Prostate gland (tissue), 2 donors: ENCODE measurements around the gene PTMA. TPM values are rescaled to one million over a fixed set of nuclear protein-coding genes. Genes with fewer than 3 reads are reported as not detected.

Source experiments
- DNase-seq: peaks from one replicate; pipeline ENCODE4 v3.0.0-alpha.2; 2019; ENCODE audit warnings: low spot score
- H3K27ac ChIP-seq, 2 donors: fragments of 200-600 bp; sonication (generic); 2 replicates each; pipeline ENCODE4 v1.5.1; 2017 to 2019
- H3K27me3 ChIP-seq: fragments of 200-600 bp; sonication (generic); replicated peaks from 2 replicates; pipeline ENCODE4 v1.5.1; 2019; ENCODE audit not compliant: insufficient read depth
- H3K36me3 ChIP-seq, 2 donors: fragments of 200-600 bp; sonication (generic); 1 replicate in 1 of 2; 2 replicates in 1 of 2; pipeline versions ENCODE4 v1.5.1 to v1.8.1; 2017 to 2019
- H3K4me1 ChIP-seq: fragments of 200-600 bp; sonication (generic); replicated peaks from 2 replicates; pipeline ENCODE4 v1.5.1; 2019
- H3K4me3 ChIP-seq, 2 donors: fragments of 200-600 bp; sonication (generic); 2 replicates each; pipeline ENCODE4 v1.5.1; 2017 to 2019
- H3K9me3 ChIP-seq: fragments of 200-600 bp; sonication (generic); 2 replicates; pipeline ENCODE4 v1.5.1; 2017
- CTCF ChIP-seq, 4 experiments: fragments of 200-600 bp in 2 of 4; fragments of 450-650 bp in 2 of 4; sonication (generic) in 2 of 4; IDR thresholded peaks; 1 replicate in 3 of 4; 2 replicates in 1 of 4; pipeline ENCODE4 v1.5.1; 2016 to 2019; ENCODE audit warnings: antibody characterized with exemption in 4 of 4, mild to moderate bottlenecking in 2 of 4, moderate library complexity in 2 of 4
- POLR2A ChIP-seq: fragments of 450-650 bp; IDR thresholded peaks from one replicate; pipeline ENCODE4 v1.6.1; 2016; ENCODE audit warnings: antibody characterized with exemption, mild to moderate bottlenecking
- POLR2AphosphoS5 ChIP-seq: sonication (generic); formaldehyde crosslinking; IDR thresholded peaks from one replicate; pipeline ENCODE4 v1.6.1; 2017; ENCODE audit warnings: antibody characterized with exemption
- WGBS: methylation state at CpG from one replicate; pipeline ENCODE4 v1.1.5; 2018; 5-methylcytosine and 5-hydroxymethylcytosine counted together
- intact Hi-C: fragments of 100-400 bp; cut with DNase I; formaldehyde crosslinking; loops from one replicate; pipeline ENCODE4 v1.14.2; 2022
- total RNA-seq, 2 donors: library from RNA; depleted of rRNA; stranded (reverse); fragments of >200 nt; gene quantifications; one replicate each; pipeline ENCODE4 v1.1.0, GENCODE V29; 2016

PTMA gene
- total RNA-seq, 2 donors from 2014 or later: 418 to 613 TPM

GRCh38 chr2:231714639-231715498, 6.5 kb downstream of the PTMA start:
- no peak overlapping the region for H3K27ac ChIP-seq
- no peaks in the 10 kb centered on the region for H3K27me3 ChIP-seq
- no peaks in the 10 kb centered on the region for H3K36me3 ChIP-seq
- intact Hi-C loops: loop anchor here (1.0 to 2.0 kb wide), 2 partner anchors 37 to 110 kb away; no protein-coding TSS in a partner anchor
- no peak overlapping the region for H3K4me3 ChIP-seq
- WGBS: 48% methylated on average over 12 of the region's 17 CpGs
- peak; percentile 57 for DNase-seq
- no peaks in the 10 kb centered on the region for H3K9me3 ChIP-seq
- TF ChIP-seq CTCF (IDR thresholded peaks at IDR 0.05) (peak; percentile 88 to 97 (median 94)), POLR2AphosphoS5 (no peak)
- peaks cover 5% of the 10 kb centered on the region for H3K4me1 ChIP-seq

GRCh38 chr2:231715499-231715837, 7.1 kb downstream of the PTMA start:
- no peak for TF ChIP-seq POLR2A
- no peak for TF ChIP-seq POLR2AphosphoS5
- no peak for TF ChIP-seq CTCF (IDR thresholded peaks at IDR 0.05)
- 56% methylated on average over 5 of the region's 5 CpGs for WGBS
- no peaks in the 10 kb centered on the region for H3K27me3 ChIP-seq
- H3K4me3 ChIP-seq: no peak overlapping the region
- H3K27ac ChIP-seq: no peak overlapping the region
- H3K4me1 ChIP-seq: peaks cover 5% of the 10 kb centered on the region
- intact Hi-C loops: loop anchor here (1.0 to 2.0 kb wide), 2 partner anchors 37 to 111 kb away; no protein-coding TSS in a partner anchor
- H3K36me3 ChIP-seq: no peaks in the 10 kb centered on the region
- H3K9me3 ChIP-seq: no peaks in the 10 kb centered on the region
- no peak for DNase-seq

GRCh38 chr2:231715988-231716616, 7.8 kb downstream of the PTMA start:
- no peak for TF ChIP-seq POLR2AphosphoS5
- Histone ChIP-seq H3K36me3 (no peaks in the 10 kb centered on the region), H3K4me3 (no peak overlapping the region), H3K27ac (no peak overlapping the region), H3K27me3 (no peaks in the 10 kb centered on the region), H3K9me3 (no peaks in the 10 kb centered on the region), H3K4me1 (peaks cover 5% of the 10 kb centered on the region)
- WGBS: 91% methylated on average over 8 of the region's 8 CpGs
- DNase-seq: no peak
- intact Hi-C loops: loop anchor here (1.0 to 2.0 kb wide), 2 partner anchors 38 to 111 kb away; no protein-coding TSS in a partner anchor

- H3K9me3 ChIP-seq: no peaks in the 10 kb centered on the region
- H3K27ac ChIP-seq: no peak overlapping the region
- no peak for DNase-seq
- intact Hi-C loops: no loop called here
- TF ChIP-seq POLR2A (no peak), CTCF (IDR thresholded peaks at IDR 0.05) (no peak), POLR2AphosphoS5 (no peak)
- no peaks in the 10 kb centered on the region for H3K27me3 ChIP-seq
- no peaks in the 10 kb centered on the region for H3K36me3 ChIP-seq
- no peak overlapping the region for H3K4me3 ChIP-seq
- peaks cover 5% of the 10 kb centered on the region for H3K4me1 ChIP-seq
- 88% methylated on average over 11 of the region's 11 CpGs for WGBS
These were observed 8.4 kb downstream of the PTMA start for GRCh38 chr2:231716666-231717280.
